SJCRH30 (cell line): Measurements from ENCODE around the gene STAC2. TPM values are rescaled to one million over a fixed set of nuclear protein-coding genes. Genes with fewer than 3 reads are reported as not detected.

Experiments used
- DNase-seq, 2 experiments: peaks; one replicate each; pipeline ENCODE4 v3.0.0-alpha.2; 2015 to 2020
- H3K27ac ChIP-seq: fragments of 250-450 bp; sonication (Bioruptor Pico); 2 replicates; pipeline ENCODE4 v1.5.1; 2020; ENCODE audit warnings: mild to moderate bottlenecking, moderate library complexity
- H3K27me3 ChIP-seq: fragments of 250-450 bp; sonication (Bioruptor Pico); 2 replicates; pipeline ENCODE4 v1.5.1; 2020; ENCODE audit warnings: mild to moderate bottlenecking, moderate library complexity
- H3K36me3 ChIP-seq: fragments of 250-450 bp; sonication (Bioruptor Pico); 2 replicates; pipeline ENCODE4 v1.5.1; 2020; ENCODE audit warnings: mild to moderate bottlenecking, moderate library complexity
- H3K4me1 ChIP-seq: fragments of 250-450 bp; sonication (Bioruptor Pico); 2 replicates; pipeline ENCODE4 v1.5.1; 2020; ENCODE audit warnings: mild to moderate bottlenecking, moderate library complexity
- H3K4me3 ChIP-seq: fragments of 250-450 bp; sonication (Bioruptor Pico); 2 replicates; pipeline ENCODE4 v1.5.1; 2020; ENCODE audit warnings: mild to moderate bottlenecking, moderate library complexity
- H3K9me3 ChIP-seq: fragments of 250-450 bp; sonication (Bioruptor Pico); replicated peaks from 2 replicates; pipeline ENCODE4 v1.5.1; 2020; ENCODE audit warnings: mild to moderate bottlenecking, moderate library complexity
- total RNA-seq: library from RNA; depleted of rRNA; stranded (reverse); fragments of >200 nt; shearing (Covaris generic); gene quantifications from 2 replicates; pipeline ENCODE4 v1.2.3, GENCODE V29; 2014

Gene STAC2
- total RNA-seq, 1 experiment from 2014 or later = not detected

DNA sequence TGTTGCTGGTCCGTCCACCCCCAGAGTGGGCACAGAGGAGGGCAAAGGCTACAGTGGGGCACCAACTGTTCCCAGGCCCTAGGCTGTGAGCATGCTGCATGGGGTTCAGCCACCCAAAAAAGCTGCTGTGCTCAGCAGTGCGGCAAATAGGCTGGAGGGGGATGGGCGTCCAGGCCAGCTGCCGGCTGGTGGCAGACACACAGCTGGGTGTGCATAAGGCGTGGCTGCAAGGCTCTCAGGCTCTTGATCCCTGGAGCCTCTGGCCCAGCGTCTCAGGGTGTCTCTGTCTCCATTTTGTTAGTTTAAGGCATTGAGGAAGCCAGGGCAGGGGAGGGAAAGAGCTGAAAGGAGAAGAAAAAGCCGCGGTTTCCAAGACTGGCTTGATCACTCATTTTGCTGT, 16.9 kb downstream of the STAC2 start:
- Histone ChIP-seq H3K27me3 (peaks cover 3% of the 10 kb centered on the region; the same call in 1 of the 2 replicates), H3K36me3 (peaks cover 12% of the 10 kb centered on the region), H3K27ac (no peak overlapping the region), H3K9me3 (no peaks in the 10 kb centered on the region), H3K4me3 (no peak overlapping the region), H3K4me1 (peaks cover 16% of the 10 kb centered on the region)
- peak; percentile 79 to 81 for DNase-seq

DNA sequence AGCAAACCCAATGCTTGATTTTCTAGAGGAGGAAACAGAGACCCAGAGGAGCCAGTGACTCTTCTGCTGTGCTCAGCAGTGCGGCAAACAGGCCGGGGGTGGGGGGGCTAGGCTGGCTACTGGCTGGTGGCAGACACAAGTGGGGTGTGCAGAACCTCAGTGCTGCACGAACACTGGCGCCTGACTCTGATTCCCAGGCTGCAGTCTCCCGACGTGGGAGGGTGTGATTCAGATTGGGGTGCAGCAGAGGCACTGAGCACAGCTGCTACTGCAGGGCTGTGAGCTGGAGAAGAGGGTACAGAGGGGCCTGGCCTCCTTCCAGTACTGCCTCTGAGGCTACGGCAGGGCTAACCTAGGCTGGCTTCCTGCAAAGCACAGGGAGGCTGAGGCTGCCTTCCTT, 17.6 kb downstream of the STAC2 start:
- Histone ChIP-seq H3K36me3 (peaks cover 17% of the 10 kb centered on the region), H3K27me3 (peaks cover 3% of the 10 kb centered on the region; the same call in 1 of the 2 replicates), H3K9me3 (no peaks in the 10 kb centered on the region), H3K4me3 (no peak overlapping the region), H3K4me1 (peaks cover 16% of the 10 kb centered on the region), H3K27ac (no peak overlapping the region)
- DNase-seq = peak; percentile 72 to 74

DNA sequence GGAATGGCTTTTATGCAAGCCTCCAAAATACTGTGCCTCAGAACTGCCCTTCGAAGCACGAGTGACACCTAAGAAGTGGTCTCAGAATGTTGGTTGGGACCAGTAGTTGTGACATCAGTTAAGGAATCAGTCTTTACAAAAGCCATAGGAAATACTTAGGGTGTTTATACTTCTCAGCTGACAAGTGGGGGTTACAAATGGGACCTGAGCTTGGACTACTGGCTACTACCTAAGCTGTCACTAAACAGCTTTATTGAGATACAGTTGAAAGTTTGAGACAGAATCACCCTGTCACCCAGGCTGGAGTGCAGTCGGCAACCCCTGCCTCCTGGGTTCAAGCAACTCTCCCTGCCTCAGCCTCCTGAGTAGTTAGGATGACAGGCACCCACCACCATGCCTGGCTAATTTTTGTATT, 20.6 kb downstream of the STAC2 start:
- H3K36me3 ChIP-seq = peaks cover 41% of the 10 kb centered on the region
- DNase-seq = no peak
- H3K27ac ChIP-seq = no peak overlapping the region
- no peak overlapping the region for H3K4me3 ChIP-seq
- peaks cover 20% of the 10 kb centered on the region for H3K4me1 ChIP-seq
- no peaks in the 10 kb centered on the region for H3K9me3 ChIP-seq
- no peaks in the 10 kb centered on the region; the same call in 1 of the 2 replicates for H3K27me3 ChIP-seq

- no peak overlapping the region for H3K4me3 ChIP-seq
- no peaks in the 10 kb centered on the region for H3K9me3 ChIP-seq
- H3K27ac ChIP-seq = no peak overlapping the region
- peaks cover 41% of the 10 kb centered on the region for H3K36me3 ChIP-seq
- H3K4me1 ChIP-seq = peaks cover 16% of the 10 kb centered on the region
- no peak for DNase-seq
- H3K27me3 ChIP-seq = no peaks in the 10 kb centered on the region
These were observed 21.5 kb downstream of the STAC2 start for GRCh38 chr17:39204245-39204644.

GRCh38 chr17:39200957-39201510, 24.7 kb downstream of the STAC2 start:
- Histone ChIP-seq H3K9me3 (no peaks in the 10 kb centered on the region), H3K4me1 (peaks cover 8% of the 10 kb centered on the region), H3K36me3 (peaks cover 41% of the 10 kb centered on the region), H3K27me3 (no peaks in the 10 kb centered on the region), H3K27ac (peak overlapping the region; percentile 99), H3K4me3 (peak overlapping the region; percentile 83)
- DNase-seq = no peak

DNA sequence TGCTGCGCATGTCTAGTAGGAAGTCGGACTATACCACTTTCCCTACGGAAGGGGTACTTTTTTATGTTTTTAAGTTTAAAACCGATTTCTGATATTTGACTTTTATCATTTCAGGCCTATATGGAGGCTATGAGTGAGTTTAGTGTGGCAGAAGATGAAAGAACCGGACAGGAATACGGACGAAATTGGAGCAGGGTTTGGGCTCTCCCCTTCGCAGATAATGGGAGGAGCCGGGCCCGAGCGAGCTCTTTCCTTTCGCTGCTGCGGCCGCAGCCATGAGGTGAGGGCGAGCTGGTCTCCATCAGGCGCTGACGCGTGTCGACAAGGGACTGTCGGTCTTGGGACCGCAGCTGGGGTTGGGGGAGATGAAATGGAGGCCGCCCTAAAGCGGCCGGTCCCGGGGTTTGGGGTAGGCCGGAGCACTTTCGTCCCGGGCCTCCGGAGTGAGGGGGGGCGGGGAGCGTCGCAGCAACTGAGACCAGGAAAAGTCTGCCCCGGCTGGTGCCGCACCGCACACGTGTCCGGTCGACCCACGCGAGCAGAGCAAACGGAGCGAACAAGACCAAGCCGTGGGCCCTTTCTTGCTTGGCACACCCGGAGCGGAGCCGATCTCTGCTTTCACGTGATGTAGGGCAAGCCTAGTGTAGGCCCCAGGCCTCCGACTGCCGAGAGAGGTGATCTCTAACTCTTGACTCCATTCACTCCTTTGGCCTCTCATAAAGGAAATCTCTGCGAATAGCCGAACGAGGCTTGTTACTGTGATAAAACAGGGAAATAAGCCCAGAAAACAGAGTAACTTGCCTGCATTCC, 25.5 kb downstream of the STAC2 start, which contains the start of gene RPL19:
TSS of gene RPL19 (plus strand) at position 214 of the 810 bp plus-strand sequence. CDS start at position 276, 62 bp downstream.
- Histone ChIP-seq H3K27me3 (no peaks in the 10 kb centered on the region), H3K27ac (peak within 1 kb of the TSS; percentile 99), H3K36me3 (peaks cover 41% of the 10 kb centered on the region), H3K4me1 (peaks cover 16% of the 10 kb centered on the region), H3K9me3 (no peaks in the 10 kb centered on the region), H3K4me3 (peak within 1 kb of the TSS; percentile 83)
- DNase-seq = peak in 1 of 2 experiments; percentile 75

DNA sequence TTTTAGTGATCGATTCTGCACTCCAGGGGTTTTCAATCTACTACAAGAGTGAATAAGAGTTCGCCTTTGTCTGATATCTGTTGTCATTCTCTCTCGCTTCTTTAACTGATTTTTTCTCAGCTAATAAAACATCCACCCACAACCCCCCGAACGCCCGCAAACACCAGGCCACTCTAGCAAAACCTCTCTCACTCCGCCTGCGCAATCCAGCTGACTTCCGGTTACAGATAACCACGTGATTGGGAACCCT, 26.0 kb downstream of the STAC2 start:
- peak; percentile 92 to 95 for DNase-seq
- Histone ChIP-seq H3K9me3 (no peaks in the 10 kb centered on the region), H3K27ac (peak overlapping the region; percentile 99), H3K36me3 (peaks cover 37% of the 10 kb centered on the region), H3K4me1 (peaks cover 16% of the 10 kb centered on the region), H3K4me3 (peak overlapping the region; percentile 83), H3K27me3 (no peaks in the 10 kb centered on the region)

DNA sequence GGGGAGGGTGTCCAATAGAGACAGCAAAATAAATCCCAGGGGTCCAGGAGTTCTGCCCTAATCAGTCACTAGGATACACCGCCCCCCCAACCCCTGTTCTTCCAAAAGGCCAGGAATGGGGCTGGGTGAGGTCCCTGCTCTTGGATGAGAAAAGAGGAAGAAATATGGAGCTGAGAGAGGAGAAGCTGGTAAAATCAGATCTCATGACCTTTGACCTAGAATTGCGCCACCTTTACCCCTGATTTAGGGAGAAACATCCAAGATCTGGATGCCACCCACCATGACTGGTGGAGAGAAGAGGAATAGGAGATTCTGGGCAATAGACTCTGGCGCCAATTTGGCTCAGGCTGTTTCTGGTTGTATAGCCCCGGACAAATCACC, 27.6 kb downstream of the STAC2 start:
- Histone ChIP-seq H3K4me1 (peaks cover 16% of the 10 kb centered on the region), H3K4me3 (peak overlapping the region; percentile 96), H3K9me3 (no peaks in the 10 kb centered on the region), H3K36me3 (peaks cover 33% of the 10 kb centered on the region), H3K27me3 (no peaks in the 10 kb centered on the region), H3K27ac (no peak overlapping the region; the same call in 1 of the 2 replicates)
- no peak for DNase-seq

- Histone ChIP-seq H3K27me3 (no peaks in the 10 kb centered on the region), H3K4me1 (peaks cover 17% of the 10 kb centered on the region), H3K9me3 (no peaks in the 10 kb centered on the region), H3K36me3 (peaks cover 32% of the 10 kb centered on the region), H3K4me3 (peak within 1 kb of the TSS; percentile 96), H3K27ac (peak within 1 kb of the TSS; percentile 64)
- peak; percentile 86 to 88 for DNase-seq
These were observed 28.2 kb downstream of the STAC2 start, which contains the start of gene CACNB1 for GRCh38 chr17:39197380-39198185. TSS of gene CACNB1 (minus strand) at chr17:39197669. CDS start at chr17:39197495, 174 bp downstream.

DNA sequence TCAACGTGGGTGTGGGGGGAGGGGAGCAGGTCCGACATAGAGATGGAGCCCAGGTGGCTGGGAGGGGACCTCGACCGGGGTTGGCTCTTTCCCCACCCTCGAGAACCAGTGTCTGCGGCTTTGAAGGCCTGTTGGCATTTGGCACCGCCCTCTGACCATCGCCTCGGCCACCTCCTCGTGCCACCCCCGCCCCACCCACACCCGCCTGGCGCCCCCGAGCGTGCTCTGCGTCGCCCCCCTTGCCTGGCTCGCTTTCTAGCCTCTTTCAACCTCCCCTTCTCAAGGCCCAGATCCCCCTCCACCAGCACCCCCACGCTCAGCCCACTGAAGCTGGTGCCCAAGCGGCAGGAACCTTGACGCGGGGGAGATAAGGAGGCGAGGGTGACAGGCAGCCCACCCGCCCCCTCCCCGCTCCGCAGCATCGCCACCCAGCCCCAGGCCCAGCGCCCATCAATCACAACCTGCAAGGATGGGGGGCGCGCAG, 28.9 kb downstream of the STAC2 start:
- H3K4me1 ChIP-seq = peaks cover 24% of the 10 kb centered on the region
- peak overlapping the region; percentile 96 for H3K4me3 ChIP-seq
- no peaks in the 10 kb centered on the region for H3K27me3 ChIP-seq
- peaks cover 29% of the 10 kb centered on the region for H3K36me3 ChIP-seq
- peak overlapping the region; percentile 64 for H3K27ac ChIP-seq
- peak; percentile 60 to 71 for DNase-seq
- H3K9me3 ChIP-seq = no peaks in the 10 kb centered on the region

GRCh38 chr17:39196241-39196807, 29.4 kb downstream of the STAC2 start:
- Histone ChIP-seq H3K4me3 (peak overlapping the region; percentile 96), H3K27me3 (no peaks in the 10 kb centered on the region), H3K36me3 (peaks cover 25% of the 10 kb centered on the region), H3K4me1 (peaks cover 26% of the 10 kb centered on the region), H3K9me3 (no peaks in the 10 kb centered on the region), H3K27ac (peak overlapping the region; percentile 64)
- DNase-seq = peak; percentile 71

DNA sequence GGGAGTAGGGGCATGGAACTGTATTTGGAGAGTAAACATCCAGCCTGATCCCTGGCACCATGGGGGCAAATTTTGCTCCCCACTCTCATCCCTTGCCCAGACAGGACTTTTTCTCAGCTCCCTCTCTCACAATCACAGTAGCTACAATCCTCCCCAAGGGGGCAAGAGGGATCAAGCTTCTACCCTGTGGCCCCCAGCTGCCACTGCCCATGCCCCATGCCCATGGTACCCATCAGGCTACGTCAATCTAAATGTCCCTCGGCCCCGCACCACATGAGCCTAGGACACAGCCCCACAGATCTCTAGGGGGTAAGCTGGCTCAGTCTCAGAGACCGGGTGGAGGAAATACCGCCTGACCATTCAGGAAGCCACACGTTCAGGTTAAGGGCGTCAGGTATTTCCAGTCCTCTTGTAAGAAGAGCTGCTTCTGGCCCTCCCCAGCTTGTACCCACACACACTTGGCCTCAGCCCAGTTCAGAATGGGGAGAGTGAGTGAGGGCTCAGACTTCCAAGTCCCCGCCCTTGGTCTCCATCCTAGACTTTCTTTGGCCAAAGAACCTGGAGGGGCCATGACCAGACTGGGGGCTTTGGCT, 30.1 kb downstream of the STAC2 start:
- peak overlapping the region; percentile 64 for H3K27ac ChIP-seq

GRCh38 chr17:39194985-39195524, 30.7 kb downstream of the STAC2 start:
- H3K36me3 ChIP-seq = peaks cover 29% of the 10 kb centered on the region
- peaks cover 26% of the 10 kb centered on the region for H3K4me1 ChIP-seq
- H3K27ac ChIP-seq = no peak overlapping the region; the same call in 1 of the 2 replicates
- no peak for DNase-seq
- H3K27me3 ChIP-seq = no peaks in the 10 kb centered on the region
- H3K4me3 ChIP-seq = no peak overlapping the region
- no peaks in the 10 kb centered on the region for H3K9me3 ChIP-seq

More for the DNA sequence above, 30.1 kb downstream of the STAC2 start:
- Histone ChIP-seq H3K27me3 (no peaks in the 10 kb centered on the region), H3K4me1 (peaks cover 26% of the 10 kb centered on the region), H3K9me3 (no peaks in the 10 kb centered on the region), H3K36me3 (peaks cover 25% of the 10 kb centered on the region), H3K4me3 (peak overlapping the region; percentile 96)
- DNase-seq = no peak
